NCI-H187 (cell line): ENCODE data around the gene CAPZA3.
"Not testable (repeated sequence)": the region's sequence is repeated elsewhere in the genome, so short reads cannot be mapped to it uniquely, and the experiment has no call there.

Source experiments
- DNase-seq, 2 experiments: peaks; one replicate each; lab custom pipeline; 2025; lab: John Stamatoyannopoulos, UW

CAPZA3 gene

GRCh38 chr12:18753481-18754123 lies 15.7 kb downstream of the CAPZA3 start:
- no peak for DNase-seq

DNA sequence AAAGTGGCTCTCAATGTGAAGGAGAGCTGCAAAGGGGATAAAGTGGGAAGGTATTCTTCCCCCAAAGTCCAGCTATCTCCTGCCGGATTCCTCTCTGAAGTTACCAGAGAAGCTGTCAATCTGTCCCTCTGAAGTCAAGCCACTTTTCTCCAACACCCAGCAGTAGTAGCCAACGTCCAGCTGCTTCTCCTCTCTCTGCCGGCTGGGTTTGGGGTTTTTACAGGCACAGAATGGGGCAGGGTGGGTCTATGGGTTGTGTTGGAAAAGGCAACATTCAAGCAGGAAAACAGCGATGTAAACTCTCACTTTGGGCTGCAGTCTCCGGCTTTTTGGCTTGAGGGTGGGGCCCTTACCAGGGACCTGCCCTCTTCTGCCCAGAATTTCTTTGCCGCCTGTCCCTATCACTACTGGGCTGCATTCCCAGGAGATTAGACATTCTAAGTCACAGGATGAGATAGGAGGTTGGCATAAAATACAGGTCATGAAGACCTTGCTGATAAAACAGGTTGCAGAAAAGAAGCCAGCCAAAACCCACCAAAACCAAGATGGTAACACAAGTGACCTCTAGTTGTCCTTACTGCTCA lies 16.3 kb downstream of the CAPZA3 start:
- DNase-seq: no peak

DNA sequence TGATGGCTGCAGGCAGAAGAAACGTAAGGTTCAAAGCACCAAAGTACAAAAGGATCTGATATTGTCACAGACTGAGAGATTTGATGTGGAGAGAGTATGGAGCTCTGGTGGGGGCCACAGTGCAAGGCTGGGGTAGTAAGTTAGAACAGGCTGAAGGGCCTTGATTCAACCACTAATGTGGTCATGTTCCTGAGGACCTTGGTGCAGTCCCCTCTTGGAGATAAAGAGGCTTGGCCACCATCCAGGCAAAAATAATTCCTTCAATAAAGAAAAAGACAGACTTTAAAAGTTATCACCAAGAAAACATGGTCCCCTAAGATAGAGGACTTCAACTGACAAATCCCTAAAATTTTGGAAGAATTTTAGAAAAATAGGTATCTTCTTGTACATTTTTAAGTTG lies 17.4 kb downstream of the CAPZA3 start:
- no peak for DNase-seq

DNA sequence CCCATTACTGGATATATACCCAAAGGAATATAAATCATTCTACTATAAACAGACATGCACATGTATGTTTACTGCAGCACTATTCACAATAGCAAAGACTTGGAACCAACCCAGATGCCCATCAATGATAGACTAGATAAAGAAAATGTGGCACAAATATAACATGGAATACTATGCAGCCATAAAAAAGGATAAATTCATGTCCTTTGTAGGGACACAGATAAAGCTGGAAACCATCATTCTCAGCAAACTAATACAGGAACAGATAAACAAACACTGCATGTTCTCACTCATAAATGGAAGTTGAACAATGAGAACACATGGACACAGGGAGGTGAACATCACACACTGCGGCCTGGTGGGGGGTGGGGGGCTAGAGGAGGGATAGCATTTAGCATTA lies 28.6 kb downstream of the CAPZA3 start:
- not testable (repeated sequence) for DNase-seq

GRCh38 chr12:18782827-18783226 lies 44.9 kb downstream of the CAPZA3 start:
- no peak for DNase-seq

DNA sequence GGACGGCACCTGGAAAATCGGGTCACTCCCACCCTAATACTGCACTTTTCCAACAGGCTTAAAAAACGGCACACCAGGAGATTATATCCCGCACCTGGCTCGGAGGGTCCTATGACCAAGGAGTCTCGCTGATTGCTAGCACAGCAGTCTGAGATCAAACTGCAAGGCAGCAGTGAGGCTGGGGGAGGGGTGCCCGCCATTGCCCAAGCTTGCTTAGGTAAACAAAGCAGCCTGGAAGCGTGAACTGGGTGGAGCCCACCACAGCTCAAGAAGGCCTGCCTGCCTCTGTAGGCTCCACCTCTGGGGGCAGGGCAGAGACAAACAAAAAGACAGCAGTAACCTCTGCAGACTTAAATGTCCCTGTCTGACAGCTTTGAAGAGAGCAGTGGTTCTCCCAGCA lies 47.5 kb downstream of the CAPZA3 start:
- not testable (repeated sequence) for DNase-seq
